Measurements from ENCODE around the gene C6orf89. TPM values are rescaled to one million over a fixed set of nuclear protein-coding genes. Genes with fewer than 3 reads are reported as not detected.

Gene C6orf89
- total and polyA plus RNA-seq, 2 of the 13 experiments (the other 11 are each of a cell fraction or from before 2014, with no cell fraction given) = 22.1 to 32.2 TPM

DNA sequence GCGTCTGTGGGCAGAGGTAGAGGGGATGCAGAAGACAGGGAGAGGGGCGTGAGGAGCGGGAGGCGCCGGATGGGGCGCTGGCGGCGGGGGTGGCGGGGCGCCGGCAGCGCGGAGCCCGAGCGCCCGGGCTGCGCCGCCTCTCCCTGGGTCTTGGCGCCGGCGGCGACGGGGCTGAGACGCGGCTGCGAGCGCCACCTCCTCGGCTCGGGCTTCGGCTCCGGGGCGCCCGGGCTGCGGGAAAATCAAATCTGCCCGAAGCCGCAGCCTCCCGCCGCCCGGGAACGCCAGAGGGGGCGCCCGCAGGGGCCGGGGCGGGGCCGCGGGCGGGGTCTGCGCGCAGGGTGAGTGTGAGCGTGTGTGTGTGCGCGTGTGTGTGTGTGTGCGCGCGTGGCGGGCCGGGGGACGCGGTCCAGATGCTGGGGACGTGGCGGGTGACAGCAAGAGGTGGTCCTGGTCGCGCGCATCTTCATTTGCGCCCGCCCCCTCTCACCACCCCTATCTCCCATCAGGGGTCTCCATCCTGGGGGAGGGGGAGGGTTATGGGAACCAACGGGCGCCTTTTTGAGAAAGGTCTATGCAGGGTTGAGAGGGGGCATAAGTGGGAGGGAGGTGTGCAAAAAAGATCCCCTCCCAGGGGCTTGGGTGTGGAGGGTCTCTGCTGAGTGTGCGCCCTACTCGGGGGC is 45.9 kb upstream of the C6orf89 start (continued):
- TF ChIP-seq BORCS8-MEF2B (CRISPR knock-in tag; IDR thresholded peaks at IDR 0.05) (no peak), ZFX (CRISPR knock-in tag; IDR thresholded peaks at IDR 0.05; ENCODE audit: low read depth) (no peak), ZFP36L1 (CRISPR knock-in tag; IDR thresholded peaks at IDR 0.05) (no peak), ARNT (IDR thresholded peaks at IDR 0.05) (no peak), ZBTB42 (CRISPR knock-in tag; IDR thresholded peaks at IDR 0.05) (no peak), RAD51 (IDR thresholded peaks at IDR 0.05; ENCODE audit: borderline replicate concordance) (no peak), KDM5B (CRISPR knock-in tag; IDR thresholded peaks at IDR 0.05; ENCODE audit: borderline replicate concordance) (no peak), THYN1 (CRISPR knock-in tag; IDR thresholded peaks at IDR 0.05; ENCODE audit: borderline replicate concordance, low read depth) (no peak), SAP130 (CRISPR knock-in tag; IDR thresholded peaks at IDR 0.05; ENCODE audit: low read depth) (0 out of 2 replicates have a peak, but pooled peaks have one; percentile 19), MZF1 (CRISPR knock-in tag; IDR thresholded peaks at IDR 0.05; ENCODE audit: borderline replicate concordance) (no peak), GABPB1 (CRISPR knock-in tag; IDR thresholded peaks at IDR 0.05) (no peak; the same call in 1 of the 2 replicates), PITX1 (CRISPR knock-in tag; IDR thresholded peaks at IDR 0.05) (no peak), ADNP (CRISPR knock-in tag; IDR thresholded peaks at IDR 0.05) (no peak), MYC (CRISPR knock-in tag; IDR thresholded peaks at IDR 0.05; ENCODE audit: borderline replicate concordance) (0 out of 2 replicates have a peak, but pooled peaks have one; percentile 21), ZNF546 (CRISPR knock-in tag; conservative IDR thresholded peaks at IDR 0.05) (no peak)
- TF ChIP-seq, protein P1, sequence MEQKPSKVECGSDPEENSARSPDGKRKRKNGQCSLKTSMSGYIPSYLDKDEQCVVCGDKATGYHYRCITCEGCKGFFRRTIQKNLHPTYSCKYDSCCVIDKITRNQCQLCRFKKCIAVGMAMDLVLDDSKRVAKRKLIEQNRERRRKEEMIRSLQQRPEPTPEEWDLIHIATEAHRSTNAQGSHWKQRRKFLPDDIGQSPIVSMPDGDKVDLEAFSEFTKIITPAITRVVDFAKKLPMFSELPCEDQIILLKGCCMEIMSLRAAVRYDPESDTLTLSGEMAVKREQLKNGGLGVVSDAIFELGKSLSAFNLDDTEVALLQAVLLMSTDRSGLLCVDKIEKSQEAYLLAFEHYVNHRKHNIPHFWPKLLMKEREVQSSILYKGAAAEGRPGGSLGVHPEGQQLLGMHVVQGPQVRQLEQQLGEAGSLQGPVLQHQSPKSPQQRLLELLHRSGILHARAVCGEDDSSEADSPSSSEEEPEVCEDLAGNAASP (CRISPR knock-in tag; IDR thresholded peaks at IDR 0.05; ENCODE audit: borderline replicate concordance) = no peak
- TF ChIP-seq, protein P2, sequence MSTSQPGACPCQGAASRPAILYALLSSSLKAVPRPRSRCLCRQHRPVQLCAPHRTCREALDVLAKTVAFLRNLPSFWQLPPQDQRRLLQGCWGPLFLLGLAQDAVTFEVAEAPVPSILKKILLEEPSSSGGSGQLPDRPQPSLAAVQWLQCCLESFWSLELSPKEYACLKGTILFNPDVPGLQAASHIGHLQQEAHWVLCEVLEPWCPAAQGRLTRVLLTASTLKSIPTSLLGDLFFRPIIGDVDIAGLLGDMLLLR (CRISPR knock-in tag; IDR thresholded peaks at IDR 0.05) = no peak
- TF ChIP-seq, protein P3, sequence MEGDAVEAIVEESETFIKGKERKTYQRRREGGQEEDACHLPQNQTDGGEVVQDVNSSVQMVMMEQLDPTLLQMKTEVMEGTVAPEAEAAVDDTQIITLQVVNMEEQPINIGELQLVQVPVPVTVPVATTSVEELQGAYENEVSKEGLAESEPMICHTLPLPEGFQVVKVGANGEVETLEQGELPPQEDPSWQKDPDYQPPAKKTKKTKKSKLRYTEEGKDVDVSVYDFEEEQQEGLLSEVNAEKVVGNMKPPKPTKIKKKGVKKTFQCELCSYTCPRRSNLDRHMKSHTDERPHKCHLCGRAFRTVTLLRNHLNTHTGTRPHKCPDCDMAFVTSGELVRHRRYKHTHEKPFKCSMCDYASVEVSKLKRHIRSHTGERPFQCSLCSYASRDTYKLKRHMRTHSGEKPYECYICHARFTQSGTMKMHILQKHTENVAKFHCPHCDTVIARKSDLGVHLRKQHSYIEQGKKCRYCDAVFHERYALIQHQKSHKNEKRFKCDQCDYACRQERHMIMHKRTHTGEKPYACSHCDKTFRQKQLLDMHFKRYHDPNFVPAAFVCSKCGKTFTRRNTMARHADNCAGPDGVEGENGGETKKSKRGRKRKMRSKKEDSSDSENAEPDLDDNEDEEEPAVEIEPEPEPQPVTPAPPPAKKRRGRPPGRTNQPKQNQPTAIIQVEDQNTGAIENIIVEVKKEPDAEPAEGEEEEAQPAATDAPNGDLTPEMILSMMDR (CRISPR knock-in tag; IDR thresholded peaks at IDR 0.05) = peak; percentile 25; the same call in 1 of the 2 replicates
- TF ChIP-seq, protein P4, sequence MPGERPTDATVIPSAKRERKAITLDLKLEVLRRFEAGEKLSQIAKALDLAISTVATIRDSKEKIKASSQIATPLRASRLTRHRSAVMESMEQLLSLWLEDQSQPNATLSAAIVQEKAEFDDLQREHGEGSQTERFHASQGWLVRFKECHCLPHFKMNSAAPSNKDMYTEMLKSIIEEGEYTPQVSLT (CRISPR knock-in tag; IDR thresholded peaks at IDR 0.05; ENCODE audit: borderline replicate concordance, low read depth) = no peak
- TF ChIP-seq, protein P5, sequence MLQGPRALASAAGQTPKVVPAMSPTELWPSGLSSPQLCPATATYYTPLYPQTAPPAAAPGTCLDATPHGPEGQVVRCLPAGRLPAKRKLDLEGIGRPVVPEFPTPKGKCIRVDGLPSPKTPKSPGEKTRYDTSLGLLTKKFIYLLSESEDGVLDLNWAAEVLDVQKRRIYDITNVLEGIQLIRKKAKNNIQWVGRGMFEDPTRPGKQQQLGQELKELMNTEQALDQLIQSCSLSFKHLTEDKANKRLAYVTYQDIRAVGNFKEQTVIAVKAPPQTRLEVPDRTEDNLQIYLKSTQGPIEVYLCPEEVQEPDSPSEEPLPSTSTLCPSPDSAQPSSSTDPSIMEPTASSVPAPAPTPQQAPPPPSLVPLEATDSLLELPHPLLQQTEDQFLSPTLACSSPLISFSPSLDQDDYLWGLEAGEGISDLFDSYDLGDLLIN (CRISPR knock-in tag; IDR thresholded peaks at IDR 0.05; ENCODE audit: borderline replicate concordance) = no peak
- TF ChIP-seq, protein P6, sequence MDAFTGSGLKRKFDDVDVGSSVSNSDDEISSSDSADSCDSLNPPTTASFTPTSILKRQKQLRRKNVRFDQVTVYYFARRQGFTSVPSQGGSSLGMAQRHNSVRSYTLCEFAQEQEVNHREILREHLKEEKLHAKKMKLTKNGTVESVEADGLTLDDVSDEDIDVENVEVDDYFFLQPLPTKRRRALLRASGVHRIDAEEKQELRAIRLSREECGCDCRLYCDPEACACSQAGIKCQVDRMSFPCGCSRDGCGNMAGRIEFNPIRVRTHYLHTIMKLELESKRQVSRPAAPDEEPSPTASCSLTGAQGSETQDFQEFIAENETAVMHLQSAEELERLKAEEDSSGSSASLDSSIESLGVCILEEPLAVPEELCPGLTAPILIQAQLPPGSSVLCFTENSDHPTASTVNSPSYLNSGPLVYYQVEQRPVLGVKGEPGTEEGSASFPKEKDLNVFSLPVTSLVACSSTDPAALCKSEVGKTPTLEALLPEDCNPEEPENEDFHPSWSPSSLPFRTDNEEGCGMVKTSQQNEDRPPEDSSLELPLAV (CRISPR knock-in tag; conservative IDR thresholded peaks at IDR 0.05; ENCODE audit: low read depth) = no peak
- TF ChIP-seq, protein P7, sequence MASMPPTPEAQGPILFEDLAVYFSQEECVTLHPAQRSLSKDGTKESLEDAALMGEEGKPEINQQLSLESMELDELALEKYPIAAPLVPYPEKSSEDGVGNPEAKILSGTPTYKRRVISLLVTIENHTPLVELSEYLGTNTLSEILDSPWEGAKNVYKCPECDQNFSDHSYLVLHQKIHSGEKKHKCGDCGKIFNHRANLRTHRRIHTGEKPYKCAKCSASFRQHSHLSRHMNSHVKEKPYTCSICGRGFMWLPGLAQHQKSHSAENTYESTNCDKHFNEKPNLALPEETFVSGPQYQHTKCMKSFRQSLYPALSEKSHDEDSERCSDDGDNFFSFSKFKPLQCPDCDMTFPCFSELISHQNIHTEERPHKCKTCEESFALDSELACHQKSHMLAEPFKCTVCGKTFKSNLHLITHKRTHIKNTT (CRISPR knock-in tag; IDR thresholded peaks at IDR 0.05) = no peak

Measured in HepG2 (cell line).